SK-N-SH (cell line): ENCODE data around the gene IFIT5. TPM values are rescaled to one million over a fixed set of nuclear protein-coding genes. Genes with fewer than 3 reads are reported as not detected.

Source experiments
- CTCF ChIA-PET: fragments of 300-600, 350-600 bp; formaldehyde crosslinking; extraction: SDS; loops from one replicate; lab custom pipeline; 2021; lab: Yijun Ruan, JAX
- POLR2A ChIA-PET: fragments of 350-600 bp; sonication (Branson Sonifier 250); formaldehyde crosslinking; extraction: SDS; loops from one replicate; lab custom pipeline; 2020; ENCODE audit warnings: antibody characterized with exemption, inconsistent platforms; lab: Yijun Ruan, JAX
- DNase-seq: peaks from one replicate; pipeline ENCODE4 v3.0.0; 2012
- H2AFZ ChIP-seq: fragments of 200-600 bp; sonication (generic); 2 replicates; pipeline ENCODE4 v1.8.1; 2016; ENCODE audit warnings: antibody characterized with exemption, mild to moderate bottlenecking, low read depth
- H3F3A ChIP-seq: fragments of 200-600 bp; sonication (generic); replicated peaks from 2 replicates; pipeline ENCODE3; 2016; ENCODE audit warnings: antibody characterized with exemption, mild to moderate bottlenecking; ENCODE audit not compliant: insufficient read depth
- H3K27ac ChIP-seq, 2 experiments: fragments of 200-500 bp in 1 of 2; fragments of 200-600 bp in 1 of 2; sonication (Bioruptor generic) in 1 of 2; sonication (generic), shearing (Covaris generic) in 1 of 2; 2 replicates each; pipeline versions ENCODE4 v1.5.1 to v1.6.1; 2014 to 2016; ENCODE audit warnings: low read depth in 2 of 2, inconsistent platforms in 1 of 2, low read length in 1 of 2, mild to moderate bottlenecking in 1 of 2, mixed read lengths in 1 of 2
- H3K27me3 ChIP-seq: fragments of 200-600 bp; sonication (generic), shearing (Covaris generic); 2 replicates; pipeline ENCODE4 v1.6.1; 2016; ENCODE audit warnings: mixed run types; ENCODE audit not compliant: insufficient read depth
- H3K36me3 ChIP-seq, 2 experiments: fragments of 200-500 bp in 1 of 2; fragments of 200-600 bp in 1 of 2; sonication (Bioruptor generic) in 1 of 2; sonication (generic) in 1 of 2; replicated peaks in 1 of 2; 2 replicates each; pipeline versions ENCODE3 to v1.5.1; 2014 to 2016; ENCODE audit warnings: low read length in 1 of 2, mild to moderate bottlenecking in 1 of 2; ENCODE audit not compliant: insufficient read depth in 2 of 2, control insufficient read depth in 1 of 2
- H3K4me1 ChIP-seq, 2 experiments: fragments of 200-500 bp in 1 of 2; fragments of 200-600 bp in 1 of 2; sonication (Bioruptor generic) in 1 of 2; sonication (generic), shearing (Covaris generic) in 1 of 2; 2 replicates each; pipeline versions ENCODE4 v1.5.1 to v1.6.1; 2014 to 2016; ENCODE audit warnings: low read depth in 1 of 2, low read length in 1 of 2, mixed run types in 1 of 2; ENCODE audit not compliant: insufficient read depth in 2 of 2, control insufficient read depth in 1 of 2
- H3K4me2 ChIP-seq: fragments of 200-600 bp; sonication (generic), shearing (Covaris generic); 2 replicates; pipeline ENCODE4 v1.6.1; 2017; ENCODE audit warnings: mixed run types
- H3K4me3 ChIP-seq, 2 experiments: fragments of 200-500 bp in 1 of 2; fragments of 200-600 bp in 1 of 2; sonication (Bioruptor generic) in 1 of 2; sonication (generic), shearing (Covaris generic) in 1 of 2; 2 replicates each; pipeline versions ENCODE4 v1.5.1 to v1.8.1; 2014 to 2016; ENCODE audit warnings: low read depth in 2 of 2, inconsistent platforms in 1 of 2, low read length in 1 of 2, mild to moderate bottlenecking in 1 of 2, mixed read lengths in 1 of 2, moderate library complexity in 1 of 2
- H3K79me2 ChIP-seq: fragments of 200-600 bp; sonication (generic); 2 replicates; pipeline ENCODE4 v1.8.1; 2017; ENCODE audit warnings: mild to moderate bottlenecking; ENCODE audit not compliant: insufficient read depth
- H3K9ac ChIP-seq: fragments of 200-600 bp; sonication (generic); 2 replicates; pipeline ENCODE4 v1.6.1; 2017; ENCODE audit warnings: mixed run types
- H3K9me2 ChIP-seq: fragments of 200-600 bp; sonication (generic); 2 replicates; pipeline ENCODE4 v1.6.1; 2017; ENCODE audit warnings: mixed run types
- H3K9me3 ChIP-seq: fragments of 200-600 bp; sonication (generic); 2 replicates; pipeline ENCODE4 v1.6.1; 2017; ENCODE audit warnings: mixed run types, mild to moderate bottlenecking, moderate library complexity
- H4K20me1 ChIP-seq: fragments of 200-600 bp; sonication (generic); 2 replicates; pipeline ENCODE4 v1.6.1; 2017; ENCODE audit warnings: mild to moderate bottlenecking, mixed run types; ENCODE audit not compliant: insufficient read depth
- CTCF ChIP-seq: fragments of 200-600 bp; sonication (generic); IDR thresholded peaks from 2 replicates; pipeline ENCODE4 v1.6.1; 2017; ENCODE audit warnings: antibody characterized with exemption, mild to moderate bottlenecking, moderate library complexity
- ELF1 ChIP-seq: IDR thresholded peaks from 2 replicates; pipeline ENCODE4 v1.4.0; 2012
- EZH2phosphoT487 ChIP-seq: fragments of 200-600 bp; sonication (generic); IDR thresholded peaks from 2 replicates; pipeline ENCODE4 v1.6.1; 2017; ENCODE audit warnings: low read depth, mixed run types, mild to moderate bottlenecking, antibody characterized with exemption, moderate library complexity, borderline replicate concordance
- FOXJ3 ChIP-seq: sonication (generic); formaldehyde crosslinking; IDR thresholded peaks from 2 replicates; pipeline ENCODE4 v1.5.1; 2020; ENCODE audit warnings: mild to moderate bottlenecking, missing genetic modification reagents
- GABPA ChIP-seq: IDR thresholded peaks from 2 replicates; pipeline ENCODE4 v1.4.0; 2012; ENCODE audit warnings: low read depth, mild to moderate bottlenecking
- MXI1 ChIP-seq: IDR thresholded peaks from 2 replicates; pipeline ENCODE4 v1.6.1; 2012; ENCODE audit warnings: mild to moderate bottlenecking, low read depth, low read length, improper control_type of control experiment
- NFIC ChIP-seq: IDR thresholded peaks from 2 replicates; pipeline ENCODE4 v1.4.0; 2012; ENCODE audit warnings: borderline replicate concordance
- NRF1 ChIP-seq: IDR thresholded peaks from 2 replicates; pipeline ENCODE4 v1.6.1; 2012; ENCODE audit warnings: low read depth, mild to moderate bottlenecking, low read length
- PBX3 ChIP-seq: IDR thresholded peaks from 2 replicates; pipeline ENCODE4; 2012
- REST ChIP-seq: IDR thresholded peaks from 2 replicates; pipeline ENCODE4 v1.6.1; 2012; ENCODE audit warnings: mild to moderate bottlenecking, low read depth, low read length, moderate library complexity
- TAF1 ChIP-seq: IDR thresholded peaks from 2 replicates; pipeline ENCODE4 v1.6.1; 2012; ENCODE audit warnings: low read depth, mild to moderate bottlenecking, low read length, moderate library complexity, borderline replicate concordance
- TCF12 ChIP-seq: IDR thresholded peaks from 2 replicates; pipeline ENCODE4 v1.4.0; 2012
- ZBTB33 ChIP-seq: IDR thresholded peaks from 2 replicates; pipeline ENCODE4 v1.4.0; 2012; ENCODE audit warnings: low read depth, borderline replicate concordance
- WGBS: methylation state at CpG from one replicate; pipeline ENCODE4 v1.1.6; 2017; ENCODE audit warnings: low lambda C conversion rate; 5-methylcytosine and 5-hydroxymethylcytosine counted together
- polyA plus RNA-seq, 3 experiments: library from polyadenylated mRNA; depleted of rRNA; stranded (reverse); fragments of >200 nt; gene quantifications; 2 replicates each; pipeline ENCODE4 v1.2.3, GENCODE V29; 2012

Gene IFIT5
- polyA plus RNA-seq, 1 of the 3 experiments (the other 2 are of a cell fraction), result 2.7 TPM

GRCh38 chr10:89452193-89452592 is 37.8 kb downstream of the IFIT5 start:
- H3K9ac ChIP-seq, result no peak overlapping the region
- DNase-seq, result no peak
- no peak overlapping the region for H2AFZ ChIP-seq
- no peaks in the 10 kb centered on the region for H3K79me2 ChIP-seq
- ChIA-PET CTCF (interaction anchor here (0.6 to 2.4 kb wide), 6 partner anchors 14 to 1299 kb away, joined by 3 to 6 read pairs (median 3); no protein-coding TSS in a partner anchor), POLR2A (no interaction called here)
- no peak overlapping the region for H3K27ac ChIP-seq
- no peak overlapping the region for H3K4me3 ChIP-seq
- no peaks in the 10 kb centered on the region for H3K9me2 ChIP-seq
- no peak overlapping the region for H3K4me2 ChIP-seq
- no peaks in the 10 kb centered on the region for H3K9me3 ChIP-seq
- peaks cover 3% of the 10 kb centered on the region for H3F3A ChIP-seq
- no peak for TF ChIP-seq TCF12
- no peak for TF ChIP-seq FOXJ3 (CRISPR knock-in tag)
- TF ChIP-seq NRF1, result no peak
- TF ChIP-seq ZBTB33, result no peak
- TF ChIP-seq TAF1, result no peak
- no peaks in the 10 kb centered on the region for H3K4me1 ChIP-seq
- WGBS, result 89% methylated on average over 1 of the region's 1 CpG
- no peaks in the 10 kb centered on the region for H4K20me1 ChIP-seq
- H3K27me3 ChIP-seq, result no peaks in the 10 kb centered on the region
- no peaks in the 10 kb centered on the region for H3K36me3 ChIP-seq

GRCh38 chr10:89454561-89455347 is 40.4 kb downstream of the IFIT5 start:
- WGBS, result 94% methylated on average over 1 of the region's 1 CpG
- TF ChIP-seq EZH2phosphoT487, result no peak
- TF ChIP-seq REST, result no peak
- TF ChIP-seq TAF1, result no peak
- TF ChIP-seq MXI1, result no peak
- TF ChIP-seq PBX3, result no peak
- TF ChIP-seq ELF1, result no peak
- no peak for TF ChIP-seq NFIC
- no peak for TF ChIP-seq GABPA
- TF ChIP-seq CTCF, result no peak
- Histone ChIP-seq H3K79me2 (no peaks in the 10 kb centered on the region), H3K27ac (no peak overlapping the region), H3K4me2 (no peak overlapping the region), H3K36me3 (no peaks in the 10 kb centered on the region), H3K4me3 (no peak overlapping the region), H3K9me3 (no peaks in the 10 kb centered on the region), H4K20me1 (no peaks in the 10 kb centered on the region), H2AFZ (no peak overlapping the region), H3K27me3 (no peaks in the 10 kb centered on the region), H3K9ac (no peak overlapping the region), H3K9me2 (no peaks in the 10 kb centered on the region), H3K4me1 (peaks cover 0 to 17% of the 10 kb centered on the region in 2 experiments; a peak in 1 of 4 replicates), H3F3A (peaks cover 12% of the 10 kb centered on the region)
- POLR2A ChIA-PET, result no interaction called here
- CTCF ChIA-PET, result interaction anchor here (1.2 kb wide), 1 partner anchor 11 kb away, joined by 3 read pairs; no protein-coding TSS in a partner anchor
- DNase-seq, result no peak
